Gastrocnemius medialis (tissue), 4 donors: ENCODE data around the gene RUNX3.

Experiments used
- CTCF ChIP-seq, 5 experiments: fragments of 450-650 bp in 3 of 5; fragments of 200-600 bp in 2 of 5; sonication (generic) in 2 of 5; IDR thresholded peaks in 4 of 5; conservative IDR thresholded peaks in 1 of 5; 1 replicate in 4 of 5; 2 replicates in 1 of 5; pipeline ENCODE4 v1.5.1; 2016 to 2019; ENCODE audit warnings: antibody characterized with exemption in 5 of 5, mild to moderate bottlenecking in 3 of 5, moderate library complexity in 3 of 5
- POLR2A ChIP-seq, 2 donors: fragments of 450-650 bp; IDR thresholded peaks; one replicate each; pipeline ENCODE4 v1.6.1; 2017; ENCODE audit warnings: antibody characterized with exemption in 2 of 2, mild to moderate bottlenecking in 2 of 2, moderate library complexity in 2 of 2

GRCh38 chr1:24910751-24911650, 19.1 kb downstream of the RUNX3 start:
- no peak for TF ChIP-seq POLR2A (IDR thresholded peaks at IDR 0.05)
- no peak for TF ChIP-seq CTCF (IDR thresholded peaks at IDR 0.05 in 4 of 5, conservative IDR thresholded peaks at IDR 0.05 in 1 of 5)
